GM18508 (cell line): Measurements from ENCODE around the gene CDHR1.

Experiments
- ATAC-seq: cut with Tn5 transposase; IDR thresholded peaks from one replicate; pipeline ENCODE4 v1.9.1; 2021; ENCODE audit warnings: moderate number of reproducible peaks; ENCODE audit not compliant: insufficient read depth, unreplicated experiment

Gene CDHR1

GRCh38 chr10:84256510-84257342 lies 62.4 kb downstream of the CDHR1 start:
- ATAC-seq: no peak

- no peak for ATAC-seq
Observed at GRCh38 chr10:84257343-84258020, 63.1 kb downstream of the CDHR1 start.

GRCh38 chr10:84258034-84258695 lies 63.8 kb downstream of the CDHR1 start:
- ATAC-seq: no peak

- no peak for ATAC-seq
Observed at GRCh38 chr10:84261236-84261915, 67.0 kb downstream of the CDHR1 start.

- ATAC-seq: no peak
Observed at GRCh38 chr10:84262190-84262956, 68.0 kb downstream of the CDHR1 start.

- ATAC-seq: no peak
Observed at GRCh38 chr10:84263716-84264115, 69.4 kb downstream of the CDHR1 start.

GRCh38 chr10:84264611-84265141 lies 70.3 kb downstream of the CDHR1 start:
- ATAC-seq: no peak

- no peak for ATAC-seq
Observed at GRCh38 chr10:84265418-84265817, 71.1 kb downstream of the CDHR1 start.

GRCh38 chr10:84267503-84268126 lies 73.3 kb downstream of the CDHR1 start:
- ATAC-seq: no peak

- no peak for ATAC-seq
Observed at GRCh38 chr10:84269162-84269561, 74.8 kb downstream of the CDHR1 start.
